Liver (tissue), 9 donors: Measurements from ENCODE around the gene ERGIC2. TPM values are rescaled to one million over a fixed set of nuclear protein-coding genes. Genes with fewer than 3 reads are reported as not detected.

Source experiments
- DNase-seq: peaks from one replicate; pipeline ENCODE4 v3.0.0-alpha.2; 2017; ENCODE audit warnings: low spot score
- H3K27ac ChIP-seq, 2 donors: one replicate each; pipeline ENCODE4 v1.7.0; 2013; ENCODE audit warnings: inconsistent platforms in 2 of 2, low read length in 2 of 2, control low read depth in 1 of 2, low read depth in 1 of 2, mild to moderate bottlenecking in 1 of 2
- H3K27me3 ChIP-seq, 4 donors: one replicate each; pipeline versions ENCODE4 v1.6.1 to v1.7.0; 2013; ENCODE audit warnings: low read length in 3 of 4, inconsistent platforms in 1 of 4, mild to moderate bottlenecking in 1 of 4, moderate library complexity in 1 of 4; ENCODE audit not compliant: control insufficient read depth in 4 of 4, insufficient read depth in 4 of 4
- H3K36me3 ChIP-seq, 4 donors: one replicate each; pipeline versions ENCODE4 v1.6.1 to v1.7.0; 2013; ENCODE audit warnings: low read length in 3 of 4, mild to moderate bottlenecking in 3 of 4, low read depth in 1 of 4, moderate library complexity in 1 of 4; ENCODE audit not compliant: control insufficient read depth in 4 of 4, insufficient read depth in 3 of 4
- H3K4me1 ChIP-seq, 4 donors: one replicate each; pipeline versions ENCODE4 v1.6.1 to v1.7.0; 2013; ENCODE audit warnings: low read length in 3 of 4, mild to moderate bottlenecking in 3 of 4, moderate library complexity in 1 of 4; ENCODE audit not compliant: control insufficient read depth in 4 of 4, insufficient read depth in 4 of 4
- H3K4me3 ChIP-seq, 3 donors: one replicate each; pipeline versions ENCODE4 v1.6.1 to v1.7.0; 2013; ENCODE audit warnings: low read length in 3 of 3, control low read depth in 1 of 3, low read depth in 1 of 3, mild to moderate bottlenecking in 1 of 3
- H3K9ac ChIP-seq, 2 donors: one replicate each; pipeline ENCODE4 v1.7.0; 2013; ENCODE audit warnings: low read length in 2 of 2, mild to moderate bottlenecking in 2 of 2, moderate library complexity in 2 of 2, control low read depth in 1 of 2, low read depth in 1 of 2
- H3K9me3 ChIP-seq, 4 donors: one replicate each; pipeline versions ENCODE4 v1.6.1 to v1.7.0; 2013; ENCODE audit warnings: low read length in 3 of 4; ENCODE audit not compliant: control insufficient read depth in 4 of 4
- ATF3 ChIP-seq: IDR thresholded peaks from 2 replicates; pipeline ENCODE4 v1.6.1; 2016; ENCODE audit warnings: antibody characterized with exemption
- CTCF ChIP-seq: fragments of 150-350 bp; IDR thresholded peaks from 2 replicates; pipeline ENCODE4 v1.5.1; 2017; ENCODE audit warnings: improper control_type of control experiment, low read depth, low read length; ENCODE audit not compliant: missing input control
- EGR1 ChIP-seq, 2 donors: IDR thresholded peaks; 2 replicates each; pipeline ENCODE4 v1.6.1; 2016 to 2018; ENCODE audit warnings: antibody characterized with exemption in 2 of 2, low read depth in 2 of 2
- FOXA1 ChIP-seq: IDR thresholded peaks from 2 replicates; pipeline ENCODE4 v1.6.1; 2016; ENCODE audit warnings: antibody characterized with exemption
- FOXA2 ChIP-seq: IDR thresholded peaks from 2 replicates; pipeline ENCODE4 v1.6.1; 2016; ENCODE audit warnings: antibody characterized with exemption
- GABPA ChIP-seq, 2 donors: IDR thresholded peaks in 1 of 2; conservative IDR thresholded peaks in 1 of 2; 2 replicates each; pipeline ENCODE4 v1.6.1; 2016; ENCODE audit warnings: antibody characterized with exemption in 2 of 2, mild to moderate bottlenecking in 1 of 2, moderate library complexity in 1 of 2
- HNF4A ChIP-seq, 2 donors: conservative IDR thresholded peaks; 2 replicates each; pipeline ENCODE4 v1.6.1; 2016; ENCODE audit warnings: antibody characterized with exemption in 2 of 2, mild to moderate bottlenecking in 2 of 2
- HNF4G ChIP-seq: IDR thresholded peaks from 2 replicates; pipeline ENCODE4 v1.6.1; 2016; ENCODE audit warnings: antibody characterized with exemption
- JUND ChIP-seq, 2 donors: IDR thresholded peaks; 2 replicates each; pipeline ENCODE4 v1.6.1; 2016; ENCODE audit warnings: antibody characterized with exemption in 2 of 2
- NR2F2 ChIP-seq: IDR thresholded peaks from 2 replicates; pipeline ENCODE4 v1.6.1; 2016; ENCODE audit warnings: antibody characterized with exemption
- RAD21 ChIP-seq, 2 donors: IDR thresholded peaks; 2 replicates each; pipeline ENCODE4 v1.6.1; 2016; ENCODE audit warnings: antibody characterized with exemption in 2 of 2, mild to moderate bottlenecking in 2 of 2
- REST ChIP-seq: IDR thresholded peaks from 2 replicates; pipeline ENCODE4 v1.6.1; 2016; ENCODE audit warnings: antibody characterized with exemption, mild to moderate bottlenecking
- RXRA ChIP-seq, 2 donors: IDR thresholded peaks; 2 replicates each; pipeline ENCODE4 v1.6.1; 2017 to 2018; ENCODE audit warnings: antibody characterized with exemption in 2 of 2, mild to moderate bottlenecking in 1 of 2
- SP1 ChIP-seq: IDR thresholded peaks from 2 replicates; pipeline ENCODE4 v1.6.1; 2018; ENCODE audit warnings: antibody characterized with exemption, mild to moderate bottlenecking
- TAF1 ChIP-seq: conservative IDR thresholded peaks from 2 replicates; pipeline ENCODE4 v1.6.1; 2016; ENCODE audit warnings: antibody characterized with exemption, mild to moderate bottlenecking
- YY1 ChIP-seq: IDR thresholded peaks from 2 replicates; pipeline ENCODE4 v1.6.1; 2016; ENCODE audit warnings: antibody characterized with exemption, mild to moderate bottlenecking
- WGBS: extraction: QIAGEN DNeasy Blood & Tissue Kit; methylation state at CpG from one replicate; pipeline ENCODE4 v1.1.7; 2013; 5-methylcytosine and 5-hydroxymethylcytosine counted together
- polyA plus RNA-seq, 2 donors: library from polyadenylated mRNA; stranded (reverse) in 1 of 2; unstranded in 1 of 2; fragments of 200-250 nt in 1 of 2; fragments of >200 nt in 1 of 2; fragmentation: Nextera tagmentation in 1 of 2; extraction: Ambion mirVana in 1 of 2; gene quantifications; one replicate each; pipeline versions ENCODE4 v1.2.1 to v1.2.3, GENCODE V29; 2013 to 2015
- total RNA-seq, 2 donors: library from RNA; depleted of rRNA; stranded (reverse); fragments of >200 nt; gene quantifications; one replicate each; pipeline ENCODE4 v1.2.3, GENCODE V29; 2014
- TF ChIP-seq, protein P1 (sequence below): IDR thresholded peaks from 2 replicates; pipeline ENCODE4 v1.6.1; 2016; ENCODE audit warnings: antibody characterized with exemption
- TF ChIP-seq, protein P2 (sequence below): IDR thresholded peaks from 2 replicates; pipeline ENCODE4 v1.6.1; 2016; ENCODE audit warnings: antibody characterized with exemption
- donor health status: healthy.
- donor health status: healthy.
- donor health status: healthy.
- donor health status: healthy.
- donor health status: healthy.

The ERGIC2 gene
- total and polyA plus RNA-seq, 4 donors: 33.8 to 56.2 (median 40.8) TPM

DNA sequence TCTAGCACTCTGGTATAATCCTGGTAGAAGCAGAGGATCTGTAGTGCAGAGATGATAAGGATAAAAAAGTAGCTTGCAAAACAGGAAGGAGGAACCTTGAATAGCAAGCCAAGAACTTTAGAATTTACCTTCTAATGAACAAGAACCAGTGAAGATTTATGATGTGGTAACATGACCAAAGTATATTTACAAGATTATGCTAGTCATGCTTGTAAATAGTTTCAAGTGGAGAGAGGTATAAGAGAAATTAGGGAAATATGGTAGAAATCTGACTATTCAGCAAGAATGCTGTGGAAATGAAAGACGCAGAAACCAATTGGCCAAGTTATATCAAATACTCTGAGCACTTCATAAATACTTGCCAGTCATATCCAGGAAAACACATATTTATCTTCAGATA is 47.8 kb downstream of the ERGIC2 start:
- no peak for DNase-seq
- WGBS: 0% methylated on average over 1 of the region's 1 CpG
- peaks cover 0 to 3% (median 0%) of the 10 kb centered on the region in 4 donors for H3K4me1 ChIP-seq
- TF ChIP-seq ATF3: no peak
- no peak for TF ChIP-seq NR2F2
- TF ChIP-seq REST: no peak
- no peak for TF ChIP-seq CTCF
- TF ChIP-seq FOXA1: no peak
- TF ChIP-seq GABPA (IDR thresholded peaks at IDR 0.05 in 1 of 2, conservative IDR thresholded peaks at IDR 0.05 in 1 of 2): no peak
- TF ChIP-seq YY1: no peak
- no peak for TF ChIP-seq RXRA (IDR thresholded peaks at IDR 0.05)
- TF ChIP-seq, protein P1, sequence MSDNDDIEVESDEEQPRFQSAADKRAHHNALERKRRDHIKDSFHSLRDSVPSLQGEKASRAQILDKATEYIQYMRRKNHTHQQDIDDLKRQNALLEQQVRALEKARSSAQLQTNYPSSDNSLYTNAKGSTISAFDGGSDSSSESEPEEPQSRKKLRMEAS: no peak
- no peak for TF ChIP-seq EGR1 (IDR thresholded peaks at IDR 0.05; ENCODE audit: low read depth in 2 of 2)
- no peak for TF ChIP-seq SP1
- TF ChIP-seq RAD21 (IDR thresholded peaks at IDR 0.05): no peak
- TF ChIP-seq, protein P2, sequence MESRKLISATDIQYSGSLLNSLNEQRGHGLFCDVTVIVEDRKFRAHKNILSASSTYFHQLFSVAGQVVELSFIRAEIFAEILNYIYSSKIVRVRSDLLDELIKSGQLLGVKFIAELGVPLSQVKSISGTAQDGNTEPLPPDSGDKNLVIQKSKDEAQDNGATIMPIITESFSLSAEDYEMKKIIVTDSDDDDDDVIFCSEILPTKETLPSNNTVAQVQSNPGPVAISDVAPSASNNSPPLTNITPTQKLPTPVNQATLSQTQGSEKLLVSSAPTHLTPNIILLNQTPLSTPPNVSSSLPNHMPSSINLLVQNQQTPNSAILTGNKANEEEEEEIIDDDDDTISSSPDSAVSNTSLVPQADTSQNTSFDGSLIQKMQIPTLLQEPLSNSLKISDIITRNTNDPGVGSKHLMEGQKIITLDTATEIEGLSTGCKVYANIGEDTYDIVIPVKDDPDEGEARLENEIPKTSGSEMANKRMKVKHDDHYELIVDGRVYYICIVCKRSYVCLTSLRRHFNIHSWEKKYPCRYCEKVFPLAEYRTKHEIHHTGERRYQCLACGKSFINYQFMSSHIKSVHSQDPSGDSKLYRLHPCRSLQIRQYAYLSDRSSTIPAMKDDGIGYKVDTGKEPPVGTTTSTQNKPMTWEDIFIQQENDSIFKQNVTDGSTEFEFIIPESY: no peak
- no peak for TF ChIP-seq JUND (IDR thresholded peaks at IDR 0.05)
- no peak for TF ChIP-seq HNF4A (conservative IDR thresholded peaks at IDR 0.05)
- TF ChIP-seq TAF1: no peak
- no peak overlapping the region for H3K9ac ChIP-seq
- no peaks in the 10 kb centered on the region for H3K27me3 ChIP-seq
- H3K9me3 ChIP-seq: no peaks in the 10 kb centered on the region
- H3K36me3 ChIP-seq: peaks cover 0 to 4% (median under 1%) of the 10 kb centered on the region in 4 donors
- H3K27ac ChIP-seq: no peak overlapping the region
- H3K4me3 ChIP-seq: no peak overlapping the region

DNA sequence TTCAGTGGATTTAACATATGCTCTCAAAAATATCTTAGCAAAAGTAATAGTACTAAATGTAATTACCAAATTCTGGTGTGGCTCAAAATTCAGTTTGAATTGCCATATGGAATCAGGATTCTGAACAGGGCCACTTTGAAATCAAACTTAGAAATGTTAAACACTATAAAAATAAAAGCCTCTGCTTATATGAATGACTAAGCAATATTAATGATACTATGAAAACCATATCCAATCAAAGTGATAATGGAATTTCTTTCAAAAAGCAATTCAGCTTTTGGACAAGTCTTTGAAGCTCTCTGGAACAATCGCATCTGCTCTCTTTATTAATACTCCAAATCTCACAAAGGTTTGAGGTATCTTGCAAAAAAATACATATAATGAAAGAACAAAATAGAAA is 51.6 kb downstream of the ERGIC2 start:
- H3K9me3 ChIP-seq: no peaks in the 10 kb centered on the region
- no peak for DNase-seq
- 98% methylated on average over 1 of the region's 1 CpG for WGBS
- peaks cover 0 to 4% (median 0%) of the 10 kb centered on the region in 4 donors for H3K36me3 ChIP-seq
- H3K9ac ChIP-seq: no peak overlapping the region
- no peak overlapping the region for H3K27ac ChIP-seq
- H3K27me3 ChIP-seq: no peaks in the 10 kb centered on the region
- H3K4me1 ChIP-seq: peaks cover 0 to 1% (median 0%) of the 10 kb centered on the region in 4 donors
- no peak overlapping the region for H3K4me3 ChIP-seq
- no peak for TF ChIP-seq RXRA (IDR thresholded peaks at IDR 0.05)
- no peak for TF ChIP-seq RAD21 (IDR thresholded peaks at IDR 0.05)
- TF ChIP-seq CTCF: no peak
- no peak for TF ChIP-seq EGR1 (IDR thresholded peaks at IDR 0.05; ENCODE audit: low read depth in 2 of 2)
- TF ChIP-seq HNF4A (conservative IDR thresholded peaks at IDR 0.05): no peak
- no peak for TF ChIP-seq YY1
- no peak for TF ChIP-seq NR2F2
- TF ChIP-seq FOXA1: no peak
- no peak for TF ChIP-seq HNF4G
- no peak for TF ChIP-seq TAF1
- TF ChIP-seq FOXA2: no peak
- no peak for TF ChIP-seq ATF3
- TF ChIP-seq, protein P2: no peak
